Caco-2 (cell line): ENCODE data around the gene SEMA4C. TPM values are rescaled to one million over a fixed set of nuclear protein-coding genes. Genes with fewer than 3 reads are reported as not detected.

Source experiments
- BruUV-seq: library from RNA; stranded (reverse); fragments of 400-500 nt; replicated peaks from 2 replicates; lab custom pipeline; 2021; lab: Mats Ljungman, UMichigan
- CTCF ChIA-PET: fragments of 300-600 bp; sonication (Branson Sonifier 250); formaldehyde crosslinking; loops from one replicate; lab custom pipeline; 2022; ENCODE audit warnings: antibody characterized with exemption; lab: Charles Lee
- POLR2A ChIA-PET: fragments of 300-600 bp; sonication (Branson Sonifier 250); formaldehyde crosslinking; loops from one replicate; lab custom pipeline; 2022; ENCODE audit warnings: antibody characterized with exemption; lab: Charles Lee
- DNase-seq, 2 experiments: peaks; one replicate each; pipeline versions ENCODE4 v3.0.0 to v3.0.0-alpha.2; 2020 to 2022
- H3K27me3 ChIP-seq: replicated peaks from 2 replicates; pipeline ENCODE4 v1.6.0; 2011; ENCODE audit warnings: low read length; ENCODE audit not compliant: control insufficient read depth, insufficient read depth
- H3K36me3 ChIP-seq: 2 replicates; pipeline ENCODE4 v1.5.1; 2011; ENCODE audit warnings: low read length; ENCODE audit not compliant: control insufficient read depth, insufficient read depth
- H3K4me1 ChIP-seq: fragments of 250-450 bp; sonication (Bioruptor Pico); 2 replicates; pipeline ENCODE4 v1.5.1; 2020; ENCODE audit warnings: mild to moderate bottlenecking
- H3K4me3 ChIP-seq: 2 replicates; pipeline ENCODE4 v1.5.1; 2011; ENCODE audit warnings: low read depth, mild to moderate bottlenecking, control low read depth, low read length
- H3K9me3 ChIP-seq: fragments of 250-450 bp; sonication (Bioruptor Pico); 2 replicates; pipeline ENCODE4 v1.5.1; 2020; ENCODE audit warnings: mild to moderate bottlenecking, moderate library complexity
- H3K27ac Mint-ChIP-seq: one replicate; pipeline ENCODE4 v1.8.0; 2022; ENCODE audit warnings: mixed read lengths; ENCODE audit not compliant: unreplicated experiment
- H3K27me3 Mint-ChIP-seq: one replicate; pipeline ENCODE4 v1.8.0; 2022; ENCODE audit warnings: mixed read lengths; ENCODE audit not compliant: insufficient read depth, unreplicated experiment
- H3K36me3 Mint-ChIP-seq: one replicate; pipeline ENCODE4 v1.8.0; 2022; ENCODE audit warnings: mild to moderate bottlenecking, mixed read lengths; ENCODE audit not compliant: insufficient read depth, unreplicated experiment
- H3K4me1 Mint-ChIP-seq: one replicate; pipeline ENCODE4 v1.8.0; 2022; ENCODE audit warnings: low read depth, mixed read lengths; ENCODE audit not compliant: unreplicated experiment
- H3K4me3 Mint-ChIP-seq: one replicate; pipeline ENCODE4 v1.8.0; 2022; ENCODE audit warnings: mild to moderate bottlenecking, moderate library complexity, mixed read lengths; ENCODE audit not compliant: unreplicated experiment
- H3K9me3 Mint-ChIP-seq: one replicate; pipeline ENCODE4 v1.8.0; 2022; ENCODE audit warnings: mixed read lengths; ENCODE audit not compliant: unreplicated experiment
- CTCF ChIP-seq, 2 experiments: fragments of 200-600 bp in 1 of 2; IDR thresholded peaks; 1 replicate in 1 of 2; 2 replicates in 1 of 2; pipeline versions ENCODE4 v1.5.1 to v1.8.0; 2011 to 2022; ENCODE audit warnings: antibody characterized with exemption in 1 of 2, control low read depth in 1 of 2, inconsistent platforms in 1 of 2, low read depth in 1 of 2, low read length in 1 of 2, mild to moderate bottlenecking in 1 of 2, moderate library complexity in 1 of 2; ENCODE audit not compliant: insufficient read depth in 1 of 2, severe bottlenecking in 1 of 2, unreplicated experiment in 1 of 2
- intact Hi-C: fragments of 100-400 bp; cut with micrococcal nuclease; formaldehyde crosslinking; loops from one replicate; pipeline ENCODE4 v1.10.0; 2022; ENCODE audit not compliant: unreplicated experiment
- total RNA-seq: library from RNA; stranded (reverse); gene quantifications from 2 replicates; pipeline ENCODE4 v1.2.3, GENCODE V29; 2022

The SEMA4C gene
- total RNA-seq, 1 experiment from 2014 or later, result 29.9 TPM

DNA sequence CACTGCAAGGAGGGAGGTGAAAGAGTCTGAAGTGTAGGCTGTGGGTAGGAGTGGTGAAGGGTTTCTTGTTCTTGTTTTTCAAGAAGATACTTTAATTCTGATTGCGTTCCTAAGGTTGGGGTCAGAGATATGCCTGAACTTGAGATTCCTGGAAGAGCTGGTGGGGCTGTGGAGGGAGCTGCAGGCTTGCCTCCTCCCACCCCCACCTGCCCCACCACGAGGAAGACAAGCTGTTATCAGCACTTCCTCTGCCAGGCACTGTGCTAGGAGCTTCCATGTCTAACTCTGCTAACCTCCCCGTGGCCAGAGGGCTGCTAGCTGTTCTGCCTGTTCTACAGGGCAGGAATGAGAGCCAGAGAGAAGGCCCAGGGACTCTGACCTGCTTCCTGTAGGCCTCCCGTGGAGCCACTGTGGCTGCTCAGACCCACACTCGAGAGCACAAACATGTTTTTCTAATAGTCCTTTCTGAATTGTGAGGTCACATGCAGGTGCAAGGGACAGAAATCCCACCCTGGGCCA, 39.8 kb downstream of the SEMA4C start:
- Histone ChIP-seq H3K4me1 (peaks cover 27% of the 10 kb centered on the region), H3K27me3 (no peaks in the 10 kb centered on the region), H3K4me3 (no peak overlapping the region), H3K36me3 (peaks cover 15% of the 10 kb centered on the region), H3K9me3 (no peaks in the 10 kb centered on the region)
- H3K9me3 Mint-ChIP-seq, result no peaks in the 10 kb centered on the region
- H3K27ac Mint-ChIP-seq, result peak overlapping the region; percentile 10
- peaks cover 98% of the 10 kb centered on the region for H3K36me3 Mint-ChIP-seq
- no peak for DNase-seq
- intact Hi-C loops, result no loop called here
- CTCF ChIA-PET, result interaction anchor here (0.6 kb wide), 1 partner anchor 15 kb away, joined by 7 read pairs; no protein-coding TSS in a partner anchor
- no peaks in the 10 kb centered on the region for H3K27me3 Mint-ChIP-seq
- POLR2A ChIA-PET, result no interaction called here
- peaks cover 43% of the 10 kb centered on the region for H3K4me1 Mint-ChIP-seq
- no peak for TF ChIP-seq CTCF (IDR thresholded peaks at IDR 0.05; ENCODE audit: insufficient read depth in 1 of 2, low read depth in 1 of 2, low read length in 1 of 2, severe bottlenecking in 1 of 2, unreplicated experiment in 1 of 2)
- no peak overlapping the region for H3K4me3 Mint-ChIP-seq
- no TSS peak for BruUV-seq

DNA sequence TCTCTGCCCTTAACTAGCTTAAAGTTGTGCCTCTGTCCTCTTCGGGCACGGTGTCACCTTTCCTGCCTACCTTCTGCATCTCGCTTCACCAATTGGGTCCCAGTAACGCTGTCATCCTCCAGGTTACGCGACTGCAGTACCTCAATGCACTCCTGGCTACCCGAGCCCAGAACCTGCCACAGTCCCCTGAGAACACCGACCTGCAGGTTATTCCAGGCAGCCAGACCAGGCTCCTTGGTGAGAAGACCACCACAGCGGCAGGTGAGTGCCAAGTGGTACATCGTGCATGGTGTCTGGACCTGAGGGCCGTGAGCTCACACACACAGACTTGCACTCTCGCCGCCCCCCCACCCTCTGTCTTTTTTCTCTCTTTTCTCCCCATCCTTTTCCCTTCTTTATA, 41.0 kb downstream of the SEMA4C start:
- H3K36me3 Mint-ChIP-seq, result peaks cover 99% of the 10 kb centered on the region
- H3K36me3 ChIP-seq, result peaks cover 19% of the 10 kb centered on the region
- H3K4me1 Mint-ChIP-seq, result peaks cover 53% of the 10 kb centered on the region
- intact Hi-C loops, result no loop called here
- no peak for TF ChIP-seq CTCF (IDR thresholded peaks at IDR 0.05; ENCODE audit: insufficient read depth in 1 of 2, low read depth in 1 of 2, low read length in 1 of 2, severe bottlenecking in 1 of 2, unreplicated experiment in 1 of 2)
- H3K4me3 ChIP-seq, result no peak overlapping the region
- no peaks in the 10 kb centered on the region for H3K9me3 Mint-ChIP-seq
- no peaks in the 10 kb centered on the region for H3K9me3 ChIP-seq
- no peak for DNase-seq
- H3K4me1 ChIP-seq, result peaks cover 34% of the 10 kb centered on the region
- no peak overlapping the region for H3K27ac Mint-ChIP-seq
- no TSS peak for BruUV-seq
- POLR2A ChIA-PET, result no interaction called here
- no peaks in the 10 kb centered on the region for H3K27me3 ChIP-seq
- no peaks in the 10 kb centered on the region for H3K27me3 Mint-ChIP-seq
- CTCF ChIA-PET, result no interaction called here
- H3K4me3 Mint-ChIP-seq, result no peak overlapping the region

GRCh38 chr2:96828436-96828835, 41.4 kb downstream of the SEMA4C start:
- peaks cover 99% of the 10 kb centered on the region for H3K36me3 Mint-ChIP-seq
- H3K27ac Mint-ChIP-seq, result no peak overlapping the region
- H3K4me1 Mint-ChIP-seq, result peaks cover 54% of the 10 kb centered on the region
- ChIA-PET CTCF (no interaction called here), POLR2A (no interaction called here)
- no TSS peak for BruUV-seq
- intact Hi-C loops, result no loop called here
- no peaks in the 10 kb centered on the region for H3K9me3 ChIP-seq
- no peaks in the 10 kb centered on the region for H3K27me3 ChIP-seq
- no peak overlapping the region for H3K4me3 Mint-ChIP-seq
- H3K36me3 ChIP-seq, result peaks cover 19% of the 10 kb centered on the region
- H3K4me3 ChIP-seq, result no peak overlapping the region
- H3K27me3 Mint-ChIP-seq, result no peaks in the 10 kb centered on the region
- no peak for DNase-seq
- peaks cover 34% of the 10 kb centered on the region for H3K4me1 ChIP-seq
- TF ChIP-seq CTCF (IDR thresholded peaks at IDR 0.05; ENCODE audit: insufficient read depth in 1 of 2, low read depth in 1 of 2, low read length in 1 of 2, severe bottlenecking in 1 of 2, unreplicated experiment in 1 of 2), result no peak
- H3K9me3 Mint-ChIP-seq, result no peaks in the 10 kb centered on the region
